ENCODE measurements around the gene TERB1. TPM values are rescaled to one million over a fixed set of nuclear protein-coding genes. Genes with fewer than 3 reads are reported as not detected.

Gene TERB1
- total RNA-seq, 2 experiments from 2014 or later: 0.11 to 0.22 TPM

DNA sequence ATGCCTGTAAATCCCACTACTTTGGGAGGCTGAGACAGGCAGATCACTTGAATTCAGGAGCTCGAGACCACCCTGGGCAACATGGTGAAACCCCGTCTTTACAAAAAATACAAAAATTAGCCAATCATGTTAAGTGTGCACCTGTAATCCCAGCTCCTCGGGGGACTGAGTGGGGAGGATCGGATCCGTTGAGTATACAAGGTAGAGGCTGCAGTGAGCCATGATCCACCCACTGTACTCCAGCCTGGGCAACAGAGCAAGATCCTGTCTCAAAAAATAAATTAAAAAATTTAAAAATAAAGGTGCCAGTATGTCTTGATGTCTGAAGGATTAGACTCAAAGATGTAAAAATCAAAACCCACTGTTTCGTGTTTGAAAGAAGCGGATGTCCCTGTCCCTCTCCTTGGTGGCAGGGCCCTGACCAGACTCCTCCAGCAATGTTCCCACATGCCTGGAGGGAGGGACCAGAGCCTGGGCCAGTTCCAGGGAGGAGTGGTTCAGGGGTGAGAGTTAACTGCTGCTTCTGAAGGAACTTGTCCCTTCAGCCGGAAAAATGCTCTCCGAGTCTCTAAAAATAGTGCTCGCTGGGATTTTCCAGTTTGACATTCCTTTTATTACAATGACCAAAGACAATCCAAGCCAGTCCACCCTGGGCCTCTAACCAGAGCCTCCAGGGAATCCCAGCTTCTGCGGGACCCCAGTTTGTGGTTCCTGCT lies 95.4 kb downstream of the TERB1 start:
- ATAC-seq (ENCODE audit: poor library complexity) (no peak), DNase-seq (no peak)
- Mint-ChIP-seq H3K36me3 (ENCODE audit: low read depth) (no peaks in the 10 kb centered on the region), H3K4me1 (ENCODE audit: low read depth) (no peaks in the 10 kb centered on the region), H3K27me3 (peaks cover 15% of the 10 kb centered on the region), H3K4me3 (no peak overlapping the region), H3K9me3 (no peaks in the 10 kb centered on the region), H3K27ac (no peak overlapping the region)
- Histone ChIP-seq H3K27me3 (ENCODE audit: control insufficient read depth in 1 of 2, insufficient read depth in 2 of 2, low read length in 2 of 2) (no peaks in the 10 kb centered on the region), H3K27ac (ENCODE audit: low read depth in 1 of 2, low read length in 2 of 2) (no peak overlapping the region), H3K4me3 (ENCODE audit: low read length) (no peak overlapping the region), H3K36me3 (ENCODE audit: insufficient read depth, low read length) (no peaks in the 10 kb centered on the region), H3K4me1 (ENCODE audit: insufficient read depth, low read length) (no peaks in the 10 kb centered on the region), H3K9me3 (ENCODE audit: control insufficient read depth in 1 of 2, insufficient read depth in 1 of 2, low read length in 2 of 2) (no peaks in the 10 kb centered on the region)
- TF ChIP-seq, protein P1, sequence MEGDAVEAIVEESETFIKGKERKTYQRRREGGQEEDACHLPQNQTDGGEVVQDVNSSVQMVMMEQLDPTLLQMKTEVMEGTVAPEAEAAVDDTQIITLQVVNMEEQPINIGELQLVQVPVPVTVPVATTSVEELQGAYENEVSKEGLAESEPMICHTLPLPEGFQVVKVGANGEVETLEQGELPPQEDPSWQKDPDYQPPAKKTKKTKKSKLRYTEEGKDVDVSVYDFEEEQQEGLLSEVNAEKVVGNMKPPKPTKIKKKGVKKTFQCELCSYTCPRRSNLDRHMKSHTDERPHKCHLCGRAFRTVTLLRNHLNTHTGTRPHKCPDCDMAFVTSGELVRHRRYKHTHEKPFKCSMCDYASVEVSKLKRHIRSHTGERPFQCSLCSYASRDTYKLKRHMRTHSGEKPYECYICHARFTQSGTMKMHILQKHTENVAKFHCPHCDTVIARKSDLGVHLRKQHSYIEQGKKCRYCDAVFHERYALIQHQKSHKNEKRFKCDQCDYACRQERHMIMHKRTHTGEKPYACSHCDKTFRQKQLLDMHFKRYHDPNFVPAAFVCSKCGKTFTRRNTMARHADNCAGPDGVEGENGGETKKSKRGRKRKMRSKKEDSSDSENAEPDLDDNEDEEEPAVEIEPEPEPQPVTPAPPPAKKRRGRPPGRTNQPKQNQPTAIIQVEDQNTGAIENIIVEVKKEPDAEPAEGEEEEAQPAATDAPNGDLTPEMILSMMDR (IDR thresholded peaks at IDR 0.05): no peak
- intact Hi-C loops (cut with DNase I, micrococcal nuclease): no loop called here
- CTCF ChIA-PET: no interaction called here
- POLR2A ChIA-PET: no interaction called here

Other genes with a start within 250 kb of the TERB1 start
- gene CKLF, start 249.0 kb downstream of the TERB1 start, total RNA-seq: 10 to 100 TPM; 10.6 to 14.1 TPM
- 1 to 10 TPM in 1 of 2 experiments, under 1 TPM in 1; 0.66 to 1.1 TPM for gene CMTM1, start 235.1 kb downstream of the TERB1 start, total RNA-seq
- not detected for gene CMTM2, start 222.1 kb downstream of the TERB1 start, total RNA-seq
- 10 to 100 TPM; 46.3 to 49.3 TPM for gene CMTM3, start 196.9 kb downstream of the TERB1 start, total RNA-seq
- gene CMTM4, start 104.8 kb downstream of the TERB1 start, total RNA-seq: 1 to 10 TPM; 1.1 to 1.6 TPM
- gene DYNC1LI2, start 50.0 kb downstream of the TERB1 start, total RNA-seq: 10 to 100 TPM; 81.8 to 82.4 TPM
- 10 to 100 TPM; 89.1 to 91.2 TPM for gene NAE1, start 29.4 kb upstream of the TERB1 start, total RNA-seq
- not detected for gene CA7, start 42.8 kb upstream of the TERB1 start, total RNA-seq
- 1 to 10 TPM; 3.3 to 5.9 TPM for gene PDP2, start 78.9 kb upstream of the TERB1 start, total RNA-seq
- gene CDH16, start 117.3 kb upstream of the TERB1 start, total RNA-seq: not detected
- under 1 TPM; 0.28 to 0.49 TPM for gene RRAD, start 124.0 kb upstream of the TERB1 start, total RNA-seq
- 10 to 100 TPM; 58.6 to 70.4 TPM for gene CIAO2B, start 132.8 kb upstream of the TERB1 start, total RNA-seq
- 10 to 100 TPM; 59.3 to 62.6 TPM for gene CES2, start 133.9 kb upstream of the TERB1 start, total RNA-seq
- 1 to 10 TPM; 1.1 to 1.3 TPM for gene CES3, start 159.7 kb upstream of the TERB1 start, total RNA-seq
- gene CES4A, start 187.0 kb upstream of the TERB1 start, total RNA-seq: 10 to 100 TPM; 14.9 to 16.0 TPM
- 10 to 100 TPM; 58.8 to 59.6 TPM for gene CBFB, start 227.6 kb upstream of the TERB1 start, total RNA-seq